SH-SY5Y (cell line): Measurements from ENCODE around the gene CTDSPL.
A peak's percentile ranks its signal among the peaks of the same experiment; 100 is the strongest.

ENCODE experiments used
- GATA2 ChIP-seq: IDR thresholded peaks from 2 replicates; pipeline ENCODE4 v1.6.1; 2011; ENCODE audit warnings: mild to moderate bottlenecking, low read depth, low read length
- GATA3 ChIP-seq: IDR thresholded peaks from 2 replicates; pipeline ENCODE4 v1.6.1; 2011; ENCODE audit warnings: low read depth, mild to moderate bottlenecking, low read length, moderate library complexity

The CTDSPL gene

GRCh38 chr3:37836589-37836988 lies 25.1 kb upstream of the CTDSPL start:
- no peak for TF ChIP-seq GATA3
- no peak for TF ChIP-seq GATA2

- TF ChIP-seq GATA2: no peak
- no peak for TF ChIP-seq GATA3
Observed at GRCh38 chr3:37847689-37848088, 14.0 kb upstream of the CTDSPL start.

GRCh38 chr3:37849146-37849923 lies 12.3 kb upstream of the CTDSPL start:
- TF ChIP-seq GATA2 (no peak), GATA3 (no peak)

- TF ChIP-seq GATA3: no peak
- no peak for TF ChIP-seq GATA2
Observed at GRCh38 chr3:37852097-37852496, 9.6 kb upstream of the CTDSPL start.

- TF ChIP-seq GATA3 (no peak), GATA2 (no peak)
Observed at GRCh38 chr3:37852771-37853170, 8.9 kb upstream of the CTDSPL start.

GRCh38 chr3:37853691-37854413 lies 7.8 kb upstream of the CTDSPL start:
- no peak for TF ChIP-seq GATA2
- TF ChIP-seq GATA3: no peak

- TF ChIP-seq GATA3: no peak
Observed at GRCh38 chr3:37855363-37855970, 6.2 kb upstream of the CTDSPL start.

GRCh38 chr3:37856381-37856780 lies 5.3 kb upstream of the CTDSPL start:
- TF ChIP-seq GATA2 (no peak), GATA3 (no peak)

GRCh38 chr3:37858742-37859141 lies 2.9 kb upstream of the CTDSPL start:
- no peak for TF ChIP-seq GATA2
- TF ChIP-seq GATA3: no peak

- TF ChIP-seq GATA2 (peak; percentile 54), GATA3 (no peak)
Observed at GRCh38 chr3:37859354-37859753, 2.3 kb upstream of the CTDSPL start.

GRCh38 chr3:37859908-37860199 lies 1.8 kb upstream of the CTDSPL start:
- TF ChIP-seq GATA2: no peak
- TF ChIP-seq GATA3: no peak

- TF ChIP-seq GATA2 (no peak), GATA3 (no peak)
Observed at GRCh38 chr3:37862219-37862902, 681 bp downstream of the CTDSPL start.

- no peak for TF ChIP-seq GATA2
- TF ChIP-seq GATA3: no peak
Observed at GRCh38 chr3:37862903-37863815, 1.5 kb downstream of the CTDSPL start.
